ENCODE results near the gene NIBAN1. TPM values are rescaled to one million over a fixed set of nuclear protein-coding genes. Genes with fewer than 3 reads are reported as not detected.

The NIBAN1 gene
- total RNA-seq, 1 experiment from 2014 or later: 8.1 TPM

GRCh38 chr1:184930645-184931044 lies 43.7 kb downstream of the NIBAN1 start:
- TF ChIP-seq FOXK1 (CRISPR knock-in tag; IDR thresholded peaks at IDR 0.05) (no peak), ETV6 (CRISPR knock-in tag; IDR thresholded peaks at IDR 0.05) (no peak), FOXP1 (CRISPR knock-in tag; IDR thresholded peaks at IDR 0.05; ENCODE audit: borderline replicate concordance) (no peak), ZNF138 (CRISPR knock-in tag; conservative IDR thresholded peaks at IDR 0.05) (no peak), EMX1 (CRISPR knock-in tag; IDR thresholded peaks at IDR 0.05) (no peak), RELA (CRISPR knock-in tag; IDR thresholded peaks at IDR 0.05; ENCODE audit: borderline replicate concordance) (no peak), ATF6 (CRISPR knock-in tag; IDR thresholded peaks at IDR 0.05) (no peak), USF1 (CRISPR knock-in tag; IDR thresholded peaks at IDR 0.05) (no peak), ARID4B (CRISPR knock-in tag; IDR thresholded peaks at IDR 0.05; ENCODE audit: borderline replicate concordance) (no peak)
- Mint-ChIP-seq H3K4me3 (no peak overlapping the region), H3K4me1 (peaks cover 3% of the 10 kb centered on the region), H3K9me3 (peaks cover 18% of the 10 kb centered on the region), H3K36me3 (no peaks in the 10 kb centered on the region), H3K27me3 (ENCODE audit: low read depth) (no peaks in the 10 kb centered on the region), H3K27ac (no peak overlapping the region)
- no peak for ATAC-seq
- no peak for DNase-seq (ENCODE audit: low spot score)
- ChIA-PET CTCF (no interaction called here), POLR2A (no interaction called here)

GRCh38 chr1:184930232-184930631 lies 44.1 kb downstream of the NIBAN1 start:
- ChIA-PET CTCF (no interaction called here), POLR2A (no interaction called here)
- no peak overlapping the region for H3K4me3 Mint-ChIP-seq
- no peaks in the 10 kb centered on the region for H3K36me3 Mint-ChIP-seq
- ATAC-seq (no peak), DNase-seq (ENCODE audit: low spot score) (no peak)
- H3K4me1 Mint-ChIP-seq: peaks cover 3% of the 10 kb centered on the region; the same call in 1 of the 2 replicates
- H3K27me3 Mint-ChIP-seq (ENCODE audit: low read depth): no peaks in the 10 kb centered on the region
- TF ChIP-seq JUN (CRISPR knock-in tag; IDR thresholded peaks at IDR 0.05): no peak
- no peak for TF ChIP-seq ZNF121 (CRISPR knock-in tag; IDR thresholded peaks at IDR 0.05)
- no peak for TF ChIP-seq TEAD1 (CRISPR knock-in tag; IDR thresholded peaks at IDR 0.05)
- no peak for TF ChIP-seq HMGXB4 (CRISPR knock-in tag; IDR thresholded peaks at IDR 0.05)
- TF ChIP-seq ZBTB43 (CRISPR knock-in tag; IDR thresholded peaks at IDR 0.05): no peak
- no peak for TF ChIP-seq ERG (CRISPR knock-in tag; IDR thresholded peaks at IDR 0.05)
- no peak overlapping the region for H3K27ac Mint-ChIP-seq
- peaks cover 18% of the 10 kb centered on the region for H3K9me3 Mint-ChIP-seq
